CD4-positive, alpha-beta memory T cell (primary cell): ENCODE data around the gene CLIC1. TPM values are rescaled to one million over a fixed set of nuclear protein-coding genes. Genes with fewer than 3 reads are reported as not detected.
"Not testable (repeated sequence)": the region's sequence is repeated elsewhere in the genome, so short reads cannot be mapped to it uniquely, and the experiment has no call there.

Experiments used
- CTCF ChIA-PET: fragments of 350-600 bp; sonication (Branson Sonifier 250); formaldehyde crosslinking; loops from one replicate; lab custom pipeline; 2021; ENCODE audit warnings: inconsistent platforms; ENCODE audit not compliant: partially characterized antibody; lab: Charles Lee
- POLR2A ChIA-PET: fragments of 350-600 bp; sonication (Branson Sonifier 250); formaldehyde crosslinking; loops from one replicate; lab custom pipeline; 2021; ENCODE audit not compliant: partially characterized antibody; lab: Charles Lee
- DNase-seq, 5 donors: peaks; one replicate each; pipeline versions ENCODE4 v3.0.0 to v3.0.0-alpha.2; 2020 to 2022; ENCODE audit warnings: mixed read lengths in 1 of 5
- H3K27ac ChIP-seq: one replicate; pipeline ENCODE4 v1.7.0; 2013; ENCODE audit warnings: low read depth, low read length
- H3K27me3 ChIP-seq: 2 replicates; pipeline ENCODE4 v1.7.0; 2013; ENCODE audit warnings: mild to moderate bottlenecking, low read length, moderate library complexity; ENCODE audit not compliant: insufficient read depth
- H3K36me3 ChIP-seq: 2 replicates; pipeline ENCODE4 v1.7.0; 2013; ENCODE audit warnings: mild to moderate bottlenecking, low read length, moderate library complexity; ENCODE audit not compliant: insufficient read depth
- H3K4me1 ChIP-seq: 2 replicates; pipeline ENCODE4 v1.7.0; 2013; ENCODE audit warnings: mild to moderate bottlenecking, low read length, moderate library complexity; ENCODE audit not compliant: insufficient read depth
- H3K4me3 ChIP-seq, 2 donors: one replicate each; pipeline ENCODE4 v1.7.0; 2013; ENCODE audit warnings: low read length in 2 of 2, mild to moderate bottlenecking in 1 of 2
- H3K9me3 ChIP-seq, 2 donors: one replicate each; pipeline ENCODE4 v1.7.0; 2013; ENCODE audit warnings: low read length in 2 of 2, control low read depth in 1 of 2; ENCODE audit not compliant: control insufficient read depth in 1 of 2
- H3K27ac Mint-ChIP-seq, 7 donors: one replicate each; pipeline ENCODE4 v1.8.0; 2020 to 2021; ENCODE audit warnings: mixed read lengths in 7 of 7, mild to moderate bottlenecking in 6 of 7, inconsistent platforms in 3 of 7, moderate library complexity in 3 of 7
- H3K27me3 Mint-ChIP-seq, 2 donors: one replicate each; pipeline ENCODE4 v1.8.0; 2020 to 2021; ENCODE audit warnings: mixed read lengths in 2 of 2
- H3K36me3 Mint-ChIP-seq, 2 donors: one replicate each; pipeline ENCODE4 v1.8.0; 2020 to 2021; ENCODE audit warnings: mixed read lengths in 2 of 2, inconsistent platforms in 1 of 2, mild to moderate bottlenecking in 1 of 2
- H3K4me1 Mint-ChIP-seq, 4 donors: one replicate each; pipeline ENCODE4 v1.8.0; 2020 to 2021; ENCODE audit warnings: mixed read lengths in 4 of 4, mild to moderate bottlenecking in 1 of 4
- H3K4me3 Mint-ChIP-seq, 8 donors: one replicate each; pipeline ENCODE4 v1.8.0; 2020 to 2021; ENCODE audit warnings: mixed read lengths in 8 of 8, mild to moderate bottlenecking in 7 of 8, moderate library complexity in 6 of 8, inconsistent platforms in 3 of 8
- H3K9me3 Mint-ChIP-seq, 8 donors: one replicate each; pipeline ENCODE4 v1.8.0; 2020 to 2021; ENCODE audit warnings: mixed read lengths in 8 of 8, mild to moderate bottlenecking in 5 of 8, inconsistent platforms in 3 of 8, moderate library complexity in 1 of 8
- intact Hi-C: fragments of 100-400 bp; cut with micrococcal nuclease; formaldehyde crosslinking; loops from one replicate; pipeline ENCODE4 v1.15.1; 2023
- polyA plus RNA-seq, 2 donors: library from polyadenylated mRNA; unstranded; fragments of 300-500 nt; fragmentation: Illumina TruSeq; gene quantifications; one replicate each; pipeline ENCODE4 v1.2.3, GENCODE V29; 2021
- total RNA-seq, 2 experiments: library from RNA; stranded (reverse); gene quantifications; one replicate each; pipeline ENCODE4 v1.2.3, GENCODE V29; 2021

CLIC1 gene
- total and polyA plus RNA-seq, 4 experiments from 2014 or later, result 91.0 to 601 (median 280) TPM

GRCh38 chr6:31709157-31709556, 27.2 kb downstream of the CLIC1 start:
- CTCF ChIA-PET, result interaction anchor here (0.6 to 0.8 kb wide), 2 partner anchors 60 to 435 kb away, joined by 3 to 4 read pairs; no protein-coding TSS in a partner anchor
- intact Hi-C loops, H3K36me3 Mint-ChIP-seq, H3K27me3 ChIP-seq, H3K27me3 Mint-ChIP-seq, H3K4me3 ChIP-seq, H3K9me3 ChIP-seq, H3K4me3 Mint-ChIP-seq, H3K27ac Mint-ChIP-seq, H3K9me3 Mint-ChIP-seq, H3K27ac ChIP-seq, H3K36me3 ChIP-seq, POLR2A ChIA-PET, DNase-seq: not testable (repeated sequence)
- peaks cover 5 to 16% (median 11%) of the 10 kb centered on the region in 4 donors for H3K4me1 Mint-ChIP-seq
- peaks cover 11% of the 10 kb centered on the region for H3K4me1 ChIP-seq

GRCh38 chr6:31708224-31708623, 28.1 kb downstream of the CLIC1 start:
- intact Hi-C loops, result no loop called here
- no peaks in the 10 kb centered on the region for H3K36me3 ChIP-seq
- H3K9me3 ChIP-seq, result no peaks in the 10 kb centered on the region
- Mint-ChIP-seq H3K27ac (no peak overlapping the region), H3K36me3 (peaks cover 0 to 2% of the 10 kb centered on the region in 2 donors), H3K4me1 (peaks cover 7 to 23% (median 18%) of the 10 kb centered on the region in 4 donors), H3K9me3 (no peaks in the 10 kb centered on the region), H3K4me3 (no peak overlapping the region), H3K27me3 (peaks cover 0 to 1% of the 10 kb centered on the region in 2 donors)
- CTCF ChIA-PET, result interaction anchor here (0.6 to 0.7 kb wide), 2 partner anchors 104 to 436 kb away, joined by 3 to 4 read pairs; no protein-coding TSS in a partner anchor
- H3K4me3 ChIP-seq, result no peak overlapping the region
- POLR2A ChIA-PET, result no interaction called here
- H3K4me1 ChIP-seq, result peaks cover 19% of the 10 kb centered on the region
- DNase-seq, result no peak
- no peak overlapping the region for H3K27ac ChIP-seq
- no peaks in the 10 kb centered on the region for H3K27me3 ChIP-seq

GRCh38 chr6:31707701-31708100, 28.6 kb downstream of the CLIC1 start:
- H3K4me1 Mint-ChIP-seq, result peaks cover 8 to 29% (median 20%) of the 10 kb centered on the region in 4 donors

GRCh38 chr6:31706599-31706998, 29.7 kb downstream of the CLIC1 start, which contains the start of gene LY6G6F:
TSS of gene LY6G6F (plus strand) at chr6:31706866. CDS start at chr6:31706907, 41 bp downstream.
- no peaks in the 10 kb centered on the region for H3K27me3 Mint-ChIP-seq
- H3K36me3 Mint-ChIP-seq, result peaks cover 0 to 13% of the 10 kb centered on the region in 2 donors
- ChIA-PET CTCF (no interaction called here), POLR2A (no interaction called here)
- intact Hi-C loops, result no loop called here
- no peaks in the 10 kb centered on the region for H3K9me3 ChIP-seq
- H3K4me1 ChIP-seq, result peaks cover 27% of the 10 kb centered on the region
- no peak within 1 kb of the TSS for H3K4me3 Mint-ChIP-seq
- H3K4me3 ChIP-seq, result no peak within 1 kb of the TSS
- H3K27me3 ChIP-seq, result no peaks in the 10 kb centered on the region
- H3K9me3 Mint-ChIP-seq, result peaks cover 0 to 5% (median 0%) of the 10 kb centered on the region in 8 donors
- H3K36me3 ChIP-seq, result no peaks in the 10 kb centered on the region
- DNase-seq, result no peak
- no peak within 1 kb of the TSS for H3K27ac ChIP-seq
- H3K4me1 Mint-ChIP-seq, result peaks cover 15 to 35% (median 28%) of the 10 kb centered on the region in 4 donors
- H3K27ac Mint-ChIP-seq, result peak within 1 kb of the TSS in 2 of 7 donors; percentile 42 to 48

More at GRCh38 chr6:31707701-31708100, 28.6 kb downstream of the CLIC1 start:
- peaks cover 0 to 4% of the 10 kb centered on the region in 2 donors for H3K36me3 Mint-ChIP-seq
- Histone ChIP-seq H3K9me3 (no peaks in the 10 kb centered on the region), H3K4me1 (peaks cover 19% of the 10 kb centered on the region), H3K36me3 (no peaks in the 10 kb centered on the region), H3K27ac (no peak overlapping the region), H3K27me3 (no peaks in the 10 kb centered on the region), H3K4me3 (no peak overlapping the region)
- H3K9me3 Mint-ChIP-seq, result peaks cover 0 to under 1% (median 0%) of the 10 kb centered on the region in 8 donors
- POLR2A ChIA-PET, result no interaction called here
- CTCF ChIA-PET, result no interaction called here
- H3K27me3 Mint-ChIP-seq, result peaks cover 0 to under 1% of the 10 kb centered on the region in 2 donors
- H3K27ac Mint-ChIP-seq, result no peak overlapping the region
- DNase-seq, result no peak
- intact Hi-C loops, result no loop called here
- H3K4me3 Mint-ChIP-seq, result no peak overlapping the region

- Histone ChIP-seq H3K36me3 (no peaks in the 10 kb centered on the region), H3K4me3 (no peak overlapping the region), H3K27me3 (no peaks in the 10 kb centered on the region), H3K27ac (no peak overlapping the region), H3K4me1 (peaks cover 27% of the 10 kb centered on the region), H3K9me3 (no peaks in the 10 kb centered on the region)
- ChIA-PET POLR2A (no interaction called here), CTCF (no interaction called here)
- no peak overlapping the region for H3K4me3 Mint-ChIP-seq
- no peaks in the 10 kb centered on the region for H3K27me3 Mint-ChIP-seq
- peaks cover 0 to 5% (median 0%) of the 10 kb centered on the region in 8 donors for H3K9me3 Mint-ChIP-seq
- H3K4me1 Mint-ChIP-seq, result peaks cover 19 to 35% (median 28%) of the 10 kb centered on the region in 4 donors
- DNase-seq, result no peak
- intact Hi-C loops, result no loop called here
- H3K36me3 Mint-ChIP-seq, result peaks cover 4 to 18% of the 10 kb centered on the region in 2 donors
- H3K27ac Mint-ChIP-seq, result no peak overlapping the region
Observed at GRCh38 chr6:31705931-31706330, 30.4 kb downstream of the CLIC1 start.

- peak within 1 kb of the TSS; percentile 93 to 99 (median 98) for H3K27ac Mint-ChIP-seq
- peaks cover 0 to 5% (median 0%) of the 10 kb centered on the region in 8 donors for H3K9me3 Mint-ChIP-seq
- intact Hi-C loops, result loop anchor here (1.0 to 2.0 kb wide), 9 partner anchors 22 to 194 kb away; partner anchors contain the start of genes BAG6, EHMT2, LY6G5C and NFKBIL1
- H3K4me1 Mint-ChIP-seq, result peaks cover 20 to 43% (median 33%) of the 10 kb centered on the region in 4 donors
- DNase-seq, result peak; percentile 96 to 98 (median 97)
- H3K9me3 ChIP-seq, result no peaks in the 10 kb centered on the region
- no peaks in the 10 kb centered on the region for H3K27me3 Mint-ChIP-seq
- H3K4me3 ChIP-seq, result peak within 1 kb of the TSS; percentile 70 to 82
- H3K4me1 ChIP-seq, result peaks cover 28% of the 10 kb centered on the region
- peak within 1 kb of the TSS; percentile 97 to 99 (median 98) for H3K4me3 Mint-ChIP-seq
- ChIA-PET CTCF (interaction anchor here (0.6 to 3.2 kb wide), 7 partner anchors 22 to 184 kb away, joined by 3 to 11 read pairs (median 4); partner anchors contain the start of genes DDAH2, HSPA1B, LY6G5C and NEU1), POLR2A (interaction anchor here (0.6 to 2.7 kb wide), 44 partner anchors 8 to 1269 kb away, joined by 3 to 22 read pairs (median 4); partner anchors contain the start of genes ATF6B, BAG6, C6orf47 and CLIC1)
- H3K27me3 ChIP-seq, result no peaks in the 10 kb centered on the region
- peaks cover 8 to 23% of the 10 kb centered on the region in 2 donors for H3K36me3 Mint-ChIP-seq
- H3K36me3 ChIP-seq, result peaks cover 17% of the 10 kb centered on the region
- H3K27ac ChIP-seq, result peak within 1 kb of the TSS; percentile 97
Observed at GRCh38 chr6:31702819-31703716, 33.3 kb downstream of the CLIC1 start, which contains the start of gene ABHD16A. TSS of gene ABHD16A (minus strand) at chr6:31703324. CDS start at chr6:31703281, 43 bp downstream.
